H1 (cell line): Measurements from ENCODE around the gene KLK7. TPM values are rescaled to one million over a fixed set of nuclear protein-coding genes. Genes with fewer than 3 reads are reported as not detected.

Experiments used
- CTCF ChIA-PET: fragments of 300-600 bp; sonication (Branson Sonifier 250); formaldehyde crosslinking; loops from one replicate; lab custom pipeline; 2021; ENCODE audit not compliant: partially characterized antibody; lab: Charles Lee
- POLR2A ChIA-PET: fragments of 300-600 bp; sonication (Branson Sonifier 250); formaldehyde crosslinking; loops from one replicate; lab custom pipeline; 2021; ENCODE audit warnings: inconsistent platforms; ENCODE audit not compliant: partially characterized antibody; lab: Charles Lee
- DNase-seq, 2 experiments: peaks; one replicate each; pipeline versions ENCODE4 v3.0.0 to v3.0.0-alpha.2; 2010 to 2022; ENCODE audit warnings: low spot score in 2 of 2, low read depth in 1 of 2, mixed read lengths in 1 of 2
- FAIRE-seq: peaks from 2 replicates; lab custom pipeline; 2011; peaks lifted over from hg19 to GRCh38; lab: Jason Lieb, UNC
- H2AFZ ChIP-seq: 2 replicates; pipeline ENCODE4 v1.8.1; 2012; ENCODE audit warnings: low read length, inconsistent platforms
- H2AK5ac ChIP-seq: 2 replicates; pipeline ENCODE4 v1.6.1; 2013; ENCODE audit warnings: low read depth, low read length
- H2BK120ac ChIP-seq: replicated peaks from 2 replicates; pipeline ENCODE3; 2013; ENCODE audit warnings: low read depth, low read length, inconsistent platforms
- H2BK12ac ChIP-seq: 2 replicates; pipeline ENCODE4 v1.6.1; 2013; ENCODE audit warnings: low read depth, low read length
- H2BK15ac ChIP-seq: 2 replicates; pipeline ENCODE4 v1.6.1; 2013; ENCODE audit warnings: low read length
- H2BK20ac ChIP-seq: 2 replicates; pipeline ENCODE4 v1.6.1; 2013; ENCODE audit warnings: low read length
- H2BK5ac ChIP-seq: 2 replicates; pipeline ENCODE4 v1.6.1; 2013; ENCODE audit warnings: low read depth, low read length
- H3K14ac ChIP-seq: 2 replicates; pipeline ENCODE4 v1.6.1; 2013; ENCODE audit warnings: inconsistent platforms; ENCODE audit not compliant: insufficient read length
- H3K18ac ChIP-seq: 2 replicates; pipeline ENCODE4 v1.6.1; 2013; ENCODE audit warnings: low read length; ENCODE audit errors: extremely low read depth
- H3K23ac ChIP-seq: 2 replicates; pipeline ENCODE4 v1.6.1; 2013; ENCODE audit warnings: inconsistent platforms; ENCODE audit not compliant: insufficient read length
- H3K23me2 ChIP-seq: 2 replicates; pipeline ENCODE4 v1.6.1; 2013; ENCODE audit warnings: low read depth, low read length
- H3K27ac ChIP-seq: 2 replicates; pipeline ENCODE4 v1.6.1; 2011; ENCODE audit warnings: low read depth, low read length, inconsistent platforms
- H3K27me3 ChIP-seq, 4 experiments: replicated peaks in 1 of 4; 1 replicate in 1 of 4; 2 replicates in 3 of 4; pipeline versions ENCODE4 v1.6.1 to v1.8.1; 2011 to 2013; ENCODE audit warnings: low read length in 3 of 4, mild to moderate bottlenecking in 3 of 4, inconsistent platforms in 2 of 4, mixed read lengths in 2 of 4, moderate library complexity in 1 of 4; ENCODE audit not compliant: control insufficient read depth in 3 of 4, insufficient read depth in 3 of 4; ENCODE audit errors: extremely low read depth in 1 of 4
- H3K36me3 ChIP-seq, 4 experiments: 2 replicates each; pipeline versions ENCODE4 v1.6.1 to v1.8.1; 2011 to 2013; ENCODE audit warnings: mild to moderate bottlenecking in 4 of 4, low read length in 3 of 4, moderate library complexity in 2 of 4, control low read depth in 1 of 4, inconsistent platforms in 1 of 4; ENCODE audit not compliant: insufficient read depth in 4 of 4, control insufficient read depth in 2 of 4
- H3K4ac ChIP-seq: replicated peaks from 2 replicates; pipeline ENCODE3; 2013; ENCODE audit warnings: low read length, low read depth, mixed read lengths, inconsistent platforms; ENCODE audit not compliant: insufficient read length
- H3K4me1 ChIP-seq, 4 experiments: replicated peaks in 1 of 4; 1 replicate in 1 of 4; 2 replicates in 3 of 4; pipeline versions ENCODE4 v1.6.1 to v1.8.1; 2011 to 2013; ENCODE audit warnings: low read length in 3 of 4, inconsistent platforms in 2 of 4, mixed read lengths in 1 of 4; ENCODE audit not compliant: insufficient read depth in 4 of 4, control insufficient read depth in 3 of 4
- H3K4me2 ChIP-seq, 2 experiments: 2 replicates each; pipeline versions ENCODE4 v1.6.1 to v1.8.1; 2011 to 2013; ENCODE audit warnings: low read depth in 2 of 2, low read length in 2 of 2, control low read depth in 1 of 2, inconsistent platforms in 1 of 2, mild to moderate bottlenecking in 1 of 2; ENCODE audit not compliant: insufficient read depth in 1 of 2
- H3K4me3 ChIP-seq, 4 experiments: fragments of 200-600, 300-600 bp in 1 of 4; sonication (generic), shearing (Covaris generic), sonication (Bioruptor Twin) in 1 of 4; 2 replicates each; pipeline versions ENCODE4 v1.5.1 to v1.8.1; 2011 to 2016; ENCODE audit warnings: low read length in 4 of 4, low read depth in 3 of 4, control low read depth in 2 of 4, inconsistent platforms in 2 of 4, mild to moderate bottlenecking in 2 of 4, mixed read lengths in 1 of 4, moderate library complexity in 1 of 4; ENCODE audit not compliant: insufficient read depth in 2 of 4; ENCODE audit errors: extremely low read depth in 1 of 4
- H3K56ac ChIP-seq: replicated peaks from 2 replicates; pipeline ENCODE3; 2013; ENCODE audit warnings: low read depth, mild to moderate bottlenecking, mixed read lengths, low read length, inconsistent platforms; ENCODE audit not compliant: insufficient read length
- H3K79me1 ChIP-seq: 2 replicates; pipeline ENCODE4 v1.6.1; 2013; ENCODE audit warnings: low read depth, low read length, control low read depth
- H3K79me2 ChIP-seq, 2 experiments: 2 replicates each; pipeline versions ENCODE4 v1.6.1 to v1.8.1; 2012 to 2013; ENCODE audit warnings: low read length in 2 of 2, mild to moderate bottlenecking in 2 of 2, inconsistent platforms in 1 of 2; ENCODE audit not compliant: insufficient read depth in 2 of 2, control insufficient read depth in 1 of 2
- H3K9ac ChIP-seq, 4 experiments: replicated peaks in 1 of 4; 1 replicate in 1 of 4; 2 replicates in 3 of 4; pipeline versions ENCODE4 v1.6.1 to v1.8.1; 2011 to 2013; ENCODE audit warnings: low read depth in 3 of 4, low read length in 3 of 4, control low read depth in 2 of 4, mild to moderate bottlenecking in 2 of 4, moderate library complexity in 2 of 4, inconsistent platforms in 1 of 4; ENCODE audit errors: extremely low read depth in 1 of 4
- H3K9me3 ChIP-seq, 2 experiments: 2 replicates each; pipeline versions ENCODE4 v1.6.1 to v1.8.1; 2012 to 2013; ENCODE audit warnings: mild to moderate bottlenecking in 2 of 2, moderate library complexity in 2 of 2, control low read depth in 1 of 2, inconsistent platforms in 1 of 2, low read depth in 1 of 2, low read length in 1 of 2, mixed read lengths in 1 of 2; ENCODE audit not compliant: insufficient read depth in 2 of 2
- H4K20me1 ChIP-seq, 2 experiments: replicated peaks in 1 of 2; 2 replicates each; pipeline versions ENCODE3 to v1.8.1; 2011 to 2013; ENCODE audit warnings: inconsistent platforms in 2 of 2, low read length in 2 of 2, mild to moderate bottlenecking in 1 of 2; ENCODE audit not compliant: insufficient read depth in 2 of 2, control insufficient read depth in 1 of 2
- H4K5ac ChIP-seq: 2 replicates; pipeline ENCODE4 v1.6.1; 2013; ENCODE audit warnings: low read length, low read depth, mixed read lengths, inconsistent platforms; ENCODE audit not compliant: insufficient read length
- H4K8ac ChIP-seq: 2 replicates; pipeline ENCODE4 v1.8.0; 2013; ENCODE audit warnings: mild to moderate bottlenecking, moderate library complexity, low read length, inconsistent platforms; ENCODE audit not compliant: insufficient read depth; ENCODE audit errors: extremely low read depth
- H4K91ac ChIP-seq: replicated peaks from 2 replicates; pipeline ENCODE3; 2013; ENCODE audit warnings: low read length, mixed read lengths, inconsistent platforms; ENCODE audit not compliant: insufficient read length
- ASH2L ChIP-seq: fragments of 200-600, 300-600 bp; sonication (generic); IDR thresholded peaks from one replicate; pipeline ENCODE4 v1.7.1; 2017; ENCODE audit warnings: low read length
- BRCA1 ChIP-seq: IDR thresholded peaks from 2 replicates; pipeline ENCODE4 v1.6.1; 2012; ENCODE audit warnings: low read depth, low read length, improper control_type of control experiment
- CREB1 ChIP-seq: IDR thresholded peaks from 2 replicates; pipeline ENCODE4 v1.6.1; 2012; ENCODE audit warnings: inconsistent platforms
- CTCF ChIP-seq, 3 experiments: IDR thresholded peaks; 1 replicate in 2 of 3; 2 replicates in 1 of 3; pipeline versions ENCODE4 v1.5.1 to v1.6.1; 2011; ENCODE audit warnings: low read length in 3 of 3, mild to moderate bottlenecking in 3 of 3, inconsistent platforms in 2 of 3, low read depth in 1 of 3, moderate library complexity in 1 of 3; ENCODE audit not compliant: insufficient read depth in 1 of 3; ENCODE audit errors: control extremely low read depth in 1 of 3
- NANOG ChIP-seq: IDR thresholded peaks from 2 replicates; pipeline ENCODE4 v1.6.1; 2011; ENCODE audit warnings: low read length, low read depth, mild to moderate bottlenecking, inconsistent platforms; ENCODE audit not compliant: insufficient read depth, poor library complexity, severe bottlenecking
- NRF1 ChIP-seq: IDR thresholded peaks from 2 replicates; pipeline ENCODE4 v1.6.1; 2011; ENCODE audit warnings: mild to moderate bottlenecking, low read depth, low read length, improper control_type of control experiment
- SP1 ChIP-seq: IDR thresholded peaks from 2 replicates; pipeline ENCODE4 v1.6.1; 2011; ENCODE audit warnings: low read depth, low read length
- TCF12 ChIP-seq: IDR thresholded peaks from 2 replicates; pipeline ENCODE4 v1.6.1; 2011; ENCODE audit warnings: low read depth, mild to moderate bottlenecking, low read length
- WGBS, 2 experiments: shearing (Covaris generic) in 1 of 2; methylation state at CpG; one replicate each; pipeline versions ENCODE4 v1.1.6 to v1.1.7; 2013 to 2015; ENCODE audit warnings: low lambda C conversion rate in 2 of 2, mixed read lengths in 2 of 2, inconsistent platforms in 1 of 2, low coverage in 1 of 2, missing lambda C conversion rate in 1 of 2; ENCODE audit not compliant: insufficient replicate concordance in 2 of 2, insufficient coverage in 1 of 2, insufficient read length in 1 of 2; ENCODE audit errors: extremely low coverage in 1 of 2, missing lambda C conversion rate in 1 of 2; 5-methylcytosine and 5-hydroxymethylcytosine counted together
- polyA plus RNA-seq, 7 experiments: library from polyadenylated mRNA; depleted of rRNA in 3 of 7; stranded (reverse) in 5 of 7; unstranded in 2 of 7; fragments of >200 nt in 5 of 7; fragments of 200-250 nt in 2 of 7; gene quantifications; 1 replicate in 5 of 7; 2 replicates in 1 of 7; 4 replicates in 1 of 7; pipeline versions ENCODE4 v1.2.1 to v1.2.3, GENCODE V29; 2011 to 2013; ENCODE audit warnings: missing spikeins in 2 of 7, mixed read lengths in 2 of 7
- total RNA-seq: library from RNA; stranded (reverse); fragmentation: NEBNext Ultra II Directional; extraction: Animal tissue kit (Norgen Biotek cat#: 25700); gene quantifications from 2 replicates; pipeline ENCODE4 v1.2.1, GENCODE V29; 2021

The KLK7 gene
- total and polyA plus RNA-seq, 2 of the 8 experiments (the other 6 are each of a cell fraction or from before 2014, with no cell fraction given) = 0.73 to 1.4 TPM

- DNase-seq = peak; percentile 75 to 98
- H3K18ac ChIP-seq = peak overlapping the region; percentile 90
- WGBS, 2 experiments = 2% methylated on average over 57 of the region's 68 CpGs; no CpG with 5 or more reads in 1 of the 2 experiments
- peak overlapping the region; percentile 69 for H3K4ac ChIP-seq
- H3K14ac ChIP-seq = no peak overlapping the region
- H3K27ac ChIP-seq = no peak overlapping the region
- no peaks in the 10 kb centered on the region for H3K79me2 ChIP-seq
- no peaks in the 10 kb centered on the region for H3K36me3 ChIP-seq
- H4K5ac ChIP-seq = no peak overlapping the region
- H3K9ac ChIP-seq = no peak overlapping the region; a peak in 2 of 7 replicates
- H3K4me2 ChIP-seq = peak overlapping the region; percentile 80 to 82
- ChIA-PET CTCF (interaction anchor here (0.5 to 15.0 kb wide), 47 partner anchors 9 to 239 kb away, joined by 3 to 269 read pairs (median 5); partner anchors contain the start of genes KLK6 and KLK8), POLR2A (interaction anchor here (0.8 to 2.8 kb wide), 17 partner anchors 11 to 222 kb away, joined by 3 to 12 read pairs (median 4); partner anchors contain the start of genes KLK13 and KLK8)
- peak overlapping the region; percentile 43 for H2BK120ac ChIP-seq
- H3K56ac ChIP-seq = peak overlapping the region; percentile 69
- H3K27me3 ChIP-seq = peaks cover 0 to 30% (median 19%) of the 10 kb centered on the region in 4 experiments; a peak in 5 of 7 replicates
- H2BK20ac ChIP-seq = no peak overlapping the region
- peak overlapping the region; percentile 49; the same call in 1 of the 2 replicates for H2BK5ac ChIP-seq
- H2BK15ac ChIP-seq = no peak overlapping the region; the same call in 1 of the 2 replicates
- H3K4me1 ChIP-seq = peaks cover 0 to 7% (median 2%) of the 10 kb centered on the region in 4 experiments; a peak in 4 of 7 replicates
- H4K20me1 ChIP-seq = no peaks in the 10 kb centered on the region
- H3K4me3 ChIP-seq = peak overlapping the region; percentile 53 to 73 (median 62)
- no peak overlapping the region for H3K23ac ChIP-seq
- H2BK12ac ChIP-seq = peak overlapping the region; percentile 94; the same call in 1 of the 2 replicates
- H4K91ac ChIP-seq = peak overlapping the region; percentile 81
- H3K9me3 ChIP-seq = no peaks in the 10 kb centered on the region
- H2AFZ ChIP-seq = peak overlapping the region; percentile 37; the same call in 1 of the 2 replicates
- H3K23me2 ChIP-seq = peaks cover 14% of the 10 kb centered on the region; the same call in 1 of the 2 replicates
- H4K8ac ChIP-seq = peak overlapping the region; percentile 5; the same call in 1 of the 2 replicates
- no peaks in the 10 kb centered on the region for H3K79me1 ChIP-seq
- peak; percentile 32 for FAIRE-seq
- no peak overlapping the region for H2AK5ac ChIP-seq
- TF ChIP-seq SP1 (peak; percentile 93), NRF1 (no peak), NANOG (no peak), CTCF (IDR thresholded peaks at IDR 0.05; ENCODE audit: control extremely low read depth in 1 of 3, insufficient read depth in 1 of 3, low read depth in 1 of 3, low read length in 3 of 3) (peak; percentile 89 to 95 (median 92)), ASH2L (peak; percentile 71), BRCA1 (no peak), TCF12 (0 out of 2 replicates have a peak, but pooled peaks have one; percentile 46), CREB1 (peak; percentile 23)
Observed at GRCh38 chr19:51016798-51017683, 33.3 kb upstream of the KLK7 start.
